Tibial artery (tissue), 4 donors: ENCODE data around the gene TOX2.

Source experiments
- DNase-seq, 2 donors: peaks; one replicate each; pipeline ENCODE4 v3.0.0-alpha.2; 2019
- H3K27ac ChIP-seq, 2 donors: fragments of 200-600 bp; sonication (generic) in 1 of 2; 1 replicate in 1 of 2; 2 replicates in 1 of 2; pipeline ENCODE4 v1.5.1; 2018 to 2019; ENCODE audit warnings: mild to moderate bottlenecking in 1 of 2
- H3K27me3 ChIP-seq, 2 donors: fragments of 200-600 bp; sonication (generic) in 1 of 2; one replicate each; pipeline versions ENCODE4 v1.5.1 to v1.6.0; 2016 to 2019
- H3K36me3 ChIP-seq, 3 donors: fragments of 200-600 bp; sonication (generic) in 2 of 3; one replicate each; pipeline ENCODE4 v1.5.1; 2016 to 2019; ENCODE audit warnings: mild to moderate bottlenecking in 2 of 3
- H3K4me1 ChIP-seq, 4 donors: fragments of 200-600 bp; sonication (generic) in 2 of 4; 1 replicate in 3 of 4; 2 replicates in 1 of 4; pipeline ENCODE4 v1.5.1; 2016 to 2019
- H3K4me3 ChIP-seq, 2 donors: fragments of 200-600 bp; sonication (generic) in 1 of 2; 1 replicate in 1 of 2; 2 replicates in 1 of 2; pipeline ENCODE4 v1.5.1; 2018 to 2019; ENCODE audit warnings: mild to moderate bottlenecking in 2 of 2
- H3K9me3 ChIP-seq, 3 donors: fragments of 200-600 bp; sonication (generic) in 1 of 3; one replicate each; pipeline ENCODE4 v1.5.1; 2016 to 2019
- CTCF ChIP-seq, 2 experiments: fragments of 200-600 bp in 1 of 2; fragments of 450-650 bp in 1 of 2; IDR thresholded peaks; one replicate each; pipeline ENCODE4 v1.5.1; 2017 to 2019; ENCODE audit warnings: antibody characterized with exemption in 2 of 2, mild to moderate bottlenecking in 1 of 2, moderate library complexity in 1 of 2
- intact Hi-C: fragments of 100-400 bp; cut with DNase I; formaldehyde crosslinking; loops from one replicate; pipeline ENCODE4 v1.15.0; 2023; ENCODE audit warnings: low total_unique reads

TOX2 gene

GRCh38 chr20:44030394-44030793, 115.7 kb downstream of the TOX2 start:
- H3K27ac ChIP-seq = no peak overlapping the region
- DNase-seq = no peak
- intact Hi-C loops = no loop called here
- H3K9me3 ChIP-seq = no peaks in the 10 kb centered on the region
- no peaks in the 10 kb centered on the region for H3K27me3 ChIP-seq
- H3K4me3 ChIP-seq = no peak overlapping the region
- H3K4me1 ChIP-seq = no peaks in the 10 kb centered on the region
- no peak for TF ChIP-seq CTCF (IDR thresholded peaks at IDR 0.05)
- H3K36me3 ChIP-seq = no peaks in the 10 kb centered on the region

- no peak overlapping the region for H3K4me3 ChIP-seq
- H3K27ac ChIP-seq = no peak overlapping the region
- intact Hi-C loops = no loop called here
- no peak for DNase-seq
- H3K9me3 ChIP-seq = no peaks in the 10 kb centered on the region
- H3K36me3 ChIP-seq = no peaks in the 10 kb centered on the region
- TF ChIP-seq CTCF (IDR thresholded peaks at IDR 0.05) = no peak
- H3K27me3 ChIP-seq = no peaks in the 10 kb centered on the region
- H3K4me1 ChIP-seq = no peaks in the 10 kb centered on the region
These were observed 116.4 kb downstream of the TOX2 start for GRCh38 chr20:44031001-44031574.

- TF ChIP-seq CTCF (IDR thresholded peaks at IDR 0.05) = no peak
- intact Hi-C loops = no loop called here
- DNase-seq = no peak
- Histone ChIP-seq H3K4me3 (no peak overlapping the region), H3K9me3 (no peaks in the 10 kb centered on the region), H3K36me3 (no peaks in the 10 kb centered on the region), H3K4me1 (no peaks in the 10 kb centered on the region), H3K27ac (no peak overlapping the region), H3K27me3 (no peaks in the 10 kb centered on the region)
These were observed 117.3 kb downstream of the TOX2 start for GRCh38 chr20:44031781-44032582.

- H3K4me3 ChIP-seq = no peak overlapping the region
- H3K36me3 ChIP-seq = no peaks in the 10 kb centered on the region
- no peak for DNase-seq
- no peaks in the 10 kb centered on the region for H3K9me3 ChIP-seq
- no peaks in the 10 kb centered on the region for H3K27me3 ChIP-seq
- intact Hi-C loops = no loop called here
- no peak overlapping the region for H3K27ac ChIP-seq
- TF ChIP-seq CTCF (IDR thresholded peaks at IDR 0.05) = no peak
- H3K4me1 ChIP-seq = no peaks in the 10 kb centered on the region
These were observed 118.1 kb downstream of the TOX2 start for GRCh38 chr20:44032583-44033331.

- Histone ChIP-seq H3K27ac (no peak overlapping the region), H3K4me1 (no peaks in the 10 kb centered on the region), H3K4me3 (no peak overlapping the region), H3K27me3 (no peaks in the 10 kb centered on the region), H3K36me3 (no peaks in the 10 kb centered on the region), H3K9me3 (no peaks in the 10 kb centered on the region)
- intact Hi-C loops = no loop called here
- no peak for DNase-seq
- TF ChIP-seq CTCF (IDR thresholded peaks at IDR 0.05) = no peak
These were observed 118.7 kb downstream of the TOX2 start for GRCh38 chr20:44033344-44033743.
